Endothelial cell of umbilical vein (primary cell): Measurements from ENCODE around the gene TTC34. TPM values are rescaled to one million over a fixed set of nuclear protein-coding genes. Genes with fewer than 3 reads are reported as not detected.

Source experiments
- BruUV-seq: library from RNA; stranded (reverse); fragments of 400-500 nt; replicated peaks from 2 replicates; lab custom pipeline; 2021; lab: Mats Ljungman, UMichigan
- CTCF ChIA-PET: fragments of 300-600, 350-600 bp; sonication (Branson Sonifier 250); formaldehyde crosslinking; loops from one replicate; lab custom pipeline; 2021; ENCODE audit warnings: antibody characterized with exemption, inconsistent platforms; lab: Charles Lee
- POLR2A ChIA-PET: fragments of 300-600, 350-600 bp; sonication (Branson Sonifier 250); formaldehyde crosslinking; loops from one replicate; lab custom pipeline; 2021; ENCODE audit warnings: antibody characterized with exemption, inconsistent platforms; lab: Charles Lee
- DNase-seq: peaks from one replicate; pipeline ENCODE4 v3.0.0-alpha.2; 2011; ENCODE audit warnings: low read depth, low spot score
- FAIRE-seq: peaks from 2 replicates; lab custom pipeline; 2011; peaks lifted over from hg19 to GRCh38; lab: Jason Lieb, UNC
- H2AFZ ChIP-seq: 2 replicates; pipeline ENCODE4 v1.6.0; 2012; ENCODE audit warnings: low read depth, low read length, control low read depth, inconsistent platforms
- H3K27ac ChIP-seq: 2 replicates; pipeline ENCODE4 v1.5.1; 2011; ENCODE audit warnings: low read depth, mild to moderate bottlenecking, control low read depth, low read length, moderate library complexity; ENCODE audit not compliant: insufficient read depth
- H3K27me3 ChIP-seq, 2 experiments: 2 replicates each; pipeline versions ENCODE4 v1.6.0 to v1.6.1; 2011; ENCODE audit warnings: low read length in 2 of 2, mixed read lengths in 1 of 2; ENCODE audit not compliant: control insufficient read depth in 2 of 2, insufficient read depth in 2 of 2
- H3K36me3 ChIP-seq, 2 experiments: 2 replicates in 1 of 2; 3 replicates in 1 of 2; pipeline ENCODE4 v1.5.1; 2011; ENCODE audit warnings: low read length in 2 of 2, mild to moderate bottlenecking in 1 of 2, moderate library complexity in 1 of 2; ENCODE audit not compliant: control insufficient read depth in 2 of 2, insufficient read depth in 2 of 2; ENCODE audit errors: extremely low read depth in 1 of 2
- H3K4me1 ChIP-seq: 3 replicates; pipeline ENCODE4 v1.5.1; 2011; ENCODE audit warnings: mild to moderate bottlenecking, low read length; ENCODE audit not compliant: control insufficient read depth, insufficient read depth; ENCODE audit errors: extremely low read depth
- H3K4me2 ChIP-seq: 2 replicates; pipeline ENCODE4 v1.6.1; 2011; ENCODE audit warnings: low read length, control low read depth, mixed read lengths; ENCODE audit not compliant: insufficient read depth
- H3K4me3 ChIP-seq, 3 experiments: fragments of 200-600 bp in 1 of 3; sonication (generic), shearing (Covaris generic) in 1 of 3; replicated peaks in 1 of 3; 2 replicates each; pipeline ENCODE4 v1.5.1; 2011 to 2016; ENCODE audit warnings: control low read depth in 3 of 3, low read length in 3 of 3, mild to moderate bottlenecking in 2 of 3, inconsistent platforms in 1 of 3, low read depth in 1 of 3, moderate library complexity in 1 of 3; ENCODE audit not compliant: insufficient read depth in 1 of 3
- H3K79me2 ChIP-seq: 2 replicates; pipeline ENCODE4 v1.6.0; 2012; ENCODE audit warnings: low read length, inconsistent platforms; ENCODE audit not compliant: control insufficient read depth, insufficient read depth
- H3K9ac ChIP-seq: replicated peaks from 2 replicates; pipeline ENCODE3; 2011; ENCODE audit warnings: low read length, control low read depth; ENCODE audit not compliant: insufficient read depth; ENCODE audit errors: extremely low read depth
- H3K9me1 ChIP-seq: replicated peaks from 3 replicates; pipeline ENCODE4 v1.6.0; 2011; ENCODE audit warnings: mild to moderate bottlenecking, low read length; ENCODE audit not compliant: control insufficient read depth, insufficient read depth; ENCODE audit errors: extremely low read depth
- H3K9me3 ChIP-seq: replicated peaks from 2 replicates; pipeline ENCODE4 v1.5.1; 2012; ENCODE audit warnings: low read length, inconsistent platforms; ENCODE audit not compliant: control insufficient read depth, insufficient read depth
- H4K20me1 ChIP-seq: replicated peaks from 2 replicates; pipeline ENCODE3; 2011; ENCODE audit warnings: mild to moderate bottlenecking, low read length; ENCODE audit not compliant: control insufficient read depth, insufficient read depth; ENCODE audit errors: extremely low read depth
- CTCF ChIP-seq, 2 donors: IDR thresholded peaks; 1 replicate in 1 of 2; 2 replicates in 1 of 2; pipeline ENCODE4 v1.5.1; 2011; ENCODE audit warnings: low read length in 2 of 2, mild to moderate bottlenecking in 2 of 2, moderate library complexity in 2 of 2, control low read depth in 1 of 2, inconsistent platforms in 1 of 2, low read depth in 1 of 2; ENCODE audit not compliant: insufficient read depth in 1 of 2; ENCODE audit errors: extremely low read depth in 1 of 2
- EZH2 ChIP-seq: IDR thresholded peaks from 2 replicates; pipeline ENCODE4 v1.6.1; 2012; ENCODE audit warnings: borderline replicate concordance, low read depth, mild to moderate bottlenecking, moderate library complexity, low read length, inconsistent platforms; ENCODE audit not compliant: severe bottlenecking
- FOS ChIP-seq: IDR thresholded peaks from 2 replicates; pipeline ENCODE4 v1.6.1; 2011; ENCODE audit warnings: mild to moderate bottlenecking, low read length, moderate library complexity, borderline replicate concordance; ENCODE audit not compliant: insufficient read depth
- GATA2 ChIP-seq: IDR thresholded peaks from 2 replicates; pipeline ENCODE4 v1.7.0; 2011; ENCODE audit warnings: low read depth, mild to moderate bottlenecking, moderate library complexity, mixed read lengths, low read length; ENCODE audit not compliant: insufficient read length, insufficient read depth
- JUN ChIP-seq: IDR thresholded peaks from 2 replicates; pipeline ENCODE4 v1.6.1; 2011; ENCODE audit warnings: borderline replicate concordance, low read depth; ENCODE audit not compliant: insufficient read length, insufficient read depth
- MAX ChIP-seq: IDR thresholded peaks from 2 replicates; pipeline ENCODE4 v1.6.1; 2011; ENCODE audit not compliant: insufficient read depth, insufficient read length
- MYC ChIP-seq: IDR thresholded peaks from one replicate; pipeline ENCODE4 v1.6.1; 2011; ENCODE audit warnings: mild to moderate bottlenecking, low read depth, low read length
- POLR2A ChIP-seq: IDR thresholded peaks from 2 replicates; pipeline ENCODE4 v1.6.1; 2012; ENCODE audit warnings: low read depth, mild to moderate bottlenecking, control low read depth, low read length
- POLR2AphosphoS5 ChIP-seq: IDR thresholded peaks from 2 replicates; pipeline ENCODE4 v1.6.1; 2012; ENCODE audit warnings: low read depth, mild to moderate bottlenecking, control low read depth, low read length, moderate library complexity; ENCODE audit not compliant: insufficient read depth
- dilution Hi-C: fragments of 300-500 bp; cut with MboI; formaldehyde crosslinking; loops from one replicate; pipeline ENCODE4 v1.15.0; 2019; ENCODE audit warnings: low sequenced_read_pairs; ENCODE audit not compliant: extremely low pct_ligation_motif_present
- intact Hi-C: fragments of 100-400 bp; cut with micrococcal nuclease; formaldehyde crosslinking; loops from one replicate; pipeline ENCODE4 v1.10.0; 2022
- polyA plus RNA-seq, 4 experiments: library from polyadenylated mRNA; depleted of rRNA in 3 of 4; stranded (reverse) in 3 of 4; unstranded in 1 of 4; fragments of >200 nt; gene quantifications; 2 replicates each; pipeline versions ENCODE4 v1.2.1 to v1.2.3, GENCODE V29; 2011 to 2012; ENCODE audit warnings: missing spikeins in 1 of 4
- total RNA-seq: library from RNA; stranded (reverse); gene quantifications from 2 replicates; pipeline ENCODE4 v1.2.3, GENCODE V29; 2021

TTC34 gene
- total and polyA plus RNA-seq, 2 donors (not counting 3 experiments of a cell fraction or from before 2014, with no cell fraction given): 0.08 to 0.77 TPM

- DNase-seq: no peak
- Histone ChIP-seq H3K4me2 (no peak overlapping the region), H3K9ac (no peak overlapping the region), H3K9me1 (no peaks in the 10 kb centered on the region), H3K36me3 (no peaks in the 10 kb centered on the region), H3K27ac (no peak overlapping the region), H2AFZ (no peak overlapping the region), H3K27me3 (no peaks in the 10 kb centered on the region), H3K4me3 (no peak overlapping the region), H3K79me2 (no peaks in the 10 kb centered on the region), H3K9me3 (no peaks in the 10 kb centered on the region), H3K4me1 (peaks cover 8% of the 10 kb centered on the region), H4K20me1 (no peaks in the 10 kb centered on the region)
- BruUV-seq: no TSS peak
- POLR2A ChIA-PET: no interaction called here
- CTCF ChIA-PET: no interaction called here
- TF ChIP-seq FOS: no peak
- no peak for TF ChIP-seq POLR2AphosphoS5
- TF ChIP-seq MAX: no peak
- TF ChIP-seq JUN: no peak
- no peak for TF ChIP-seq MYC
- no peak for TF ChIP-seq POLR2A
- TF ChIP-seq CTCF (IDR thresholded peaks at IDR 0.05; ENCODE audit: extremely low read depth in 1 of 2, insufficient read depth in 1 of 2, low read depth in 1 of 2, low read length in 2 of 2): no peak
- TF ChIP-seq EZH2: no peak
- TF ChIP-seq GATA2: no peak
- FAIRE-seq: no peak
- dilution Hi-C loops: no loop called here
- intact Hi-C loops: no loop called here
Observed at GRCh38 chr1:2595261-2595811, 206.2 kb downstream of the TTC34 start.
